CD4-positive, alpha-beta T cell treated with Interleukin-15 for 4 hours (primary cell): ENCODE measurements around the gene GPATCH2L.

Source experiments
- DNase-seq: peaks from one replicate; pipeline ENCODE4 v3.0.0-alpha.2; 2020; ENCODE audit warnings: low spot score

GPATCH2L gene

GRCh38 chr14:76257111-76257803 is 105.5 kb downstream of the GPATCH2L start:
- DNase-seq, result no peak

DNA sequence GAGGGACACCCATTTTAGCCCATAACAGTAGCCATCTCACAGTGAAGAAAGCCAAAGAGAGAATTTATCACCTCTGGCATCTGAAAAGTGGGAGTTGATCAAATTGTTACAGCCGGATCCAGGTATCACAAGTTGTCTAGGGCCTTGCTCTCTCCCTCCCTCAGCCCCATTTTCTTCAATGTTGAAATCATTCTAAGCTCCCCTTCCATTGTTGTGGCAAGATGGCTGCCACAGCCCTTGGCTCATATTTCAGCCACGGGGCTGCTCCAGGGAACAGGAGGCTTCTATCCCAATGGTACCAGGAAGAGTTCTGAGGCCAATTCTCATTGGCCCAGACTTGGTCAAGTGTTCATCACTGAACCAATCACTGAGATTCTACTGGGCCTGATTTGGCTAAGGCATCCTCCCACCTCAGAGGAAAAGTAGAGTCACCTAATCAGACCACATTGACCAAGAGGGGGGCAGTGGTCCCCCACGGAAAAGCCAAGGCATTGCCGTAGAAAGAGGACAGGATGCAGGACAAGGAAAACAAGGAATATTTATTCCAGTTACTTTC is 106.2 kb downstream of the GPATCH2L start:
- no peak for DNase-seq

- DNase-seq, result no peak
These were observed 107.5 kb downstream of the GPATCH2L start for GRCh38 chr14:76259029-76259735.

GRCh38 chr14:76260749-76261148 is 109.0 kb downstream of the GPATCH2L start:
- no peak for DNase-seq

GRCh38 chr14:76261371-76261811 is 109.7 kb downstream of the GPATCH2L start:
- no peak for DNase-seq

DNA sequence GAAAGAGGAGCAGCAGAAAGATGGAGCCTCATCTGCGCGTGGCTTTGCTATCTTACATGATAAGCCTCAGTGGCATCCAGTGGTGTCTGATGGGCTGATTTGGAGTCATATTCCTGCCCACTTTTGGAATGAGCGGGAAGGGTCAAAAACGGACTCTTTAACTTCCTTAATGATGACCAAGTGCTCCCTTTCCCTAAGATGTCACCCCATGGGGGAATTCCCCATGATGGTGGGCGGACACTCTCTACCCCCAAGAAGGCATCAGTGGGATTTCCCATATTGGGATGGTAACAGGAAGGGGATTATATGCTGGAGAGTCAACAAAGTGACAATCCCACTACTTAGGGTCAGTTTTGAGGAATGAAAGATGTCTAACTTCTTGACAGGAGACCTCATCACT is 110.9 kb downstream of the GPATCH2L start:
- DNase-seq, result no peak
